Stimulated activated CD8-positive, alpha-beta memory T cell treated with anti-CD3 and anti-CD28 coated beads, Interleukin-4, amount 100 ng/mL, for 24 hours (primary cell): Measurements from ENCODE around the gene CNIH3.
"Not testable (repeated sequence)": the region's sequence is repeated elsewhere in the genome, so short reads cannot be mapped to it uniquely, and the experiment has no call there.

Experiments used
- DNase-seq: peaks from one replicate; pipeline ENCODE4 v3.0.0-alpha.2; 2020; ENCODE audit warnings: low read depth

CNIH3 gene

DNA sequence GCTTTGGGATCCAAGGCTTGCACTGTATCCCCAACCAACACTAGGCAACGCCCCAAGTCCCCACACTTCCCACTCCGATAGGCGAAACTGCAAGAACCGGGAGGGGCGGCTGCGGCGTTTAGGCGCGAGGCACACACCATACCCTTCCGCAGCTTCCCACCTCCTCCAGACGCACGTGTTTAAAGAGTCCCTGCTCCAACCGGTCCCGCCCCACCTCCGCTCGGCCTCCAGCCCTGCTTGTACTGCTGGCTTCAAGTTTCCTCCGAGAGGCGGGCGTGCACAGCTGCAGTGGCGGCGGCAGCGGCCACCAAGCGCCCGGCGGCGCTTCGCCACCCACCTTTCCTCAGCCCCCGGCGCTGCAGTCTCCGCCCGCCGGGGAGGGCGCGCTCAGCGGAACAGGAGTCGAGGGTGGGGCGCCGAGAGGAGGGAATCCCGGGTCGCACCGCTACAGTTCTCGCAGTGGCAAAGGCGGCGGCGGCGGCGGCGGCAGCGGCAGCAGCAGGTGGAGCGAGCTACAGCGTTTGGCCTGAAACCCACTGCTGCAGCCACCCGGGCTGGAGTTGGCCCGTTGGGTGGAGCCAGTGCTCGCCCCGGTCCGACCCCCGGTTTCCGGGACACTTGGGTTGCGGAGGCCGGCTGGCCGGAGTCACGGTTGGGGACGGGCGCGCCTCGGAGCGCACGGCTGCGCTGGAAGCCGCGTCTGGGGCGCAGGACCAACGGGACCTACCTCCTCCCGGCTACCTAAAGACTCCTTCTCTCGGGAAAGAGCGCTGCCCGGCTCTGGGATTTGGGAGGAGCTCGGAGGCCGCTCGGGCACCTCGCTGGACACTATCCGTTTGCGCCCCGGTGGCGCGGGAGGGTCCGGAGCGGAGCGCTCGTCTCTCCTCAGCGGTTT, at the start of gene CNIH3:
Gene CNIH3, plus strand, starts transcription at position 457 of the 895 bp plus-strand sequence. CDS start 858 bp downstream, outside the sequence.
- DNase-seq: peak; percentile 12

DNA sequence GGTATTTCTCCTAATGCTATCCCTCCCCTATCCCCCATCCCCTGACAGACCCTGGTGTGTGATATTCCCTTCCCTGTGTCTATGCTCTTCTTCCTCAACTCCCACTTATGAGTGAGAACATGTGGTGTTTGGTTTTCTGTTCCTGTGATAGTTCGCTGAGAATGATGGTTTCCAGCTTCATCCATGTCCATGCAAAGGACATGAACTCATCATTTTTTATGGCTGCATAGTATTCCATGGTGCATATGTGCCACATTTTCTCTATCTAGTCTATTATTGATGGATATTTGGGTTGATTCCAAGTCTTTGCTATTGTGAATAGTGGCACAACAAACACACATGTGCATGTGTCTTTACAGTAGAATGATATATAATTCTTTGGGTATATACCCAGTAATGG, 49.6 kb upstream of the CNIH3 start:
- not testable (repeated sequence) for DNase-seq

DNA sequence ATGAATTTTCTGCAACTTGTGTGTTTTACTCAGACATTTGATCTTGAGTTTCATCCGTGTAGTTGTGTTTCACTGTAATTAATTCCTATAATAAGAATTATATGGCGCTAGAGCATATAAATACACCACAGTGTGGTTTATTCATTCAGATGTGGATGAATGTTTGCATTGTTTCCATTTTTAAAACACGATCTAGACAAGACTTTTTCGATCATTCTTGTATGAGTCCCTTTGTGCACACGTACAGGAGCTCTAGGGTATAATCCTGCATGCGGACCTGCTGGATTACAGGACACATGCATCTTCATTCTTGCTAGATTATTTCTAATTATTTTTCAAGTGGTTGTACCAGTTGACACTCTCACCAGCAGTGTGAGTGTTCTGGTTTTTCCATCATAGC, 46.8 kb upstream of the CNIH3 start:
- DNase-seq: no peak

DNA sequence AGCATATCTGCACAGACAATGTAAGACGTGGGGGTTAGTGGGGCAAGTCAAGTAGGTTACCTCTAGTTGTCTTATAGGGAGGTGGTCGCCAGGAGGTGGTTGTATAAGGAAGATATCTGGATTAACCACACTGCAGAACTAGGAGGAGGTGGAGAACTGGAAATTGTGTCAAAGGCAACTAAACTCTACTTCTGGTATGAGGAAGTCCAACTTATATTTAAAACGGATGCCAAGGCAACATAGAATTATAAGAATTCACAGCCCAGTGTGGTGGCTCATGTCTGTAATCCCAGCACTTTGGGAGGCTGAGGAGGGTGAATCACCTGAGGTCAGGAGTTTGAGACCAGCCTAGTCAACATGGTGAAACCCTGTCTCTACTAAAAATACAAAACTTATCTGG, 44.1 kb upstream of the CNIH3 start:
- not testable (repeated sequence) for DNase-seq

DNA sequence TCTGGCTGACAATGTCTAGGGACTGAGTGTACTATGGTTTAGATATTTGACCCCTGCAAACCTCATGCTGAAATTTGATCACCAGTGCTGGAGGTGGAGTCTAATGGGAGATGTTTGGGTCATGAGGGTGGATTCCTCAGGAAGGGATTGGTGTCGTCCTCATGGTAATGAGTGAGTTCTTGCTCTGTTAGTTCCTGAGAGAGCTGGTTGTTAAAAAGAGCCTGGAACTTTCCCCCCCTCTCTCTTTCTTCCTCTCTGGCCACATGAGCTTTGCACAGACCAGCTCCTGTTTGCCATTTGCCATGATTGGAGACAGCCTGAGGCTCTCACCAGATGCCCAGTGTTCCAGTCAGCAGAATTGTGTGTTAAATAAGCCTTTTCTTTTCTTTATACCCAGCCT, 36.6 kb upstream of the CNIH3 start:
- no peak for DNase-seq

DNA sequence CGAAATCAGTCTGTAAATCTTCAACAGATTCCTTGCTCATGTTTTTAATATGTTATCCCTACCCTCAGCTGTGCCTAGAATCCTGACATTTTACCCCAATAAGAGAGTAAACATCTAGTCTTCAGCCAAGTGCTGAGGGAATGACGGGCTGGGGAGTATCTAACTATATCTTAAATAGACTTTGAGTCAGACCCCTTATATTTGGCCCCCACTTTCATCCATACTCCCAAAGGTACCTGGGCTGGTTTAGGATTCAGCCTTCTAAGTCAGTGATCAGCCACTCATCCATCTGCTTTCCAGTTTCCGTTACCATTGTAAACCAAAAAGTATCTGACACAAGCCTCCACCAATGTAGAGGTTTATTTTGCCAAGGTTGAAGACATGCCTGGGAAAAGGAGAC, 36.1 kb upstream of the CNIH3 start:
- no peak for DNase-seq

DNA sequence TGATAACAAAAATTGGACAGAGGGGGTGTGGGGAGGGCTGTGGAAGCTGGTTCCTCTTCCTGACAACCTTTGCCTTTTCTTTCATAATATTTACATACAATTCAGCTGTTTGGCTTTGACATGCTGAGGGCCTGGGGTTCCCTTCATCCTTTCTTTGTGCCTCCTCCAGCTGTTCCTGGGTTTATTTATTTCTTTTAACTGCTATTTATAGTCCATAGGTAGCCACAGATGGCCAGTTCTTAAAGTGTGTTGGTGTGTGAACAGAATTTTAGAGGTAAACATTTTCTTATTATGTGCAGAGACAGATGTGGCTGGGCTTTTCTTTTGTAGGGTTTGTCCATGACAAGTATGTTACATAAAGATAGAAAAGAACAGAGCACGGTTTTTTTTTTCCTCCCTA, 34.1 kb upstream of the CNIH3 start:
- DNase-seq: no peak

DNA sequence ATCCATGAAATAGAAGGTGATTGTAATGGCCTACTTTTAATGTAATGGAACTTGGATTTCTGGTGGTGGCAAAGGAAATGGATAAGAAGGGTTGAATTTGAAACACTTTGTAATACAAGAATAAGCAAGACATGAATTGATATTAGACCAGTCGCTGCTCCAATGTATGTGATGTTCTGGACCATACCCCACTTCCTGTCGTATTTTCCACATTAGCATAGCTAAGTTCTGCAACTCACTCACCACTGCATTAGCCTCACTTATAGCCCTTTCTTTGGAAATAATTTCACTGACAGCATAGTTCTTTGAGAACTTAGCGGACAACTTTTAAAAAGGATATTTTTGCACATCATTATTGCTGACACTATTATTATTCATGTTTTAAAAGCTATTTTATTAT, 32.3 kb upstream of the CNIH3 start:
- no peak for DNase-seq

DNA sequence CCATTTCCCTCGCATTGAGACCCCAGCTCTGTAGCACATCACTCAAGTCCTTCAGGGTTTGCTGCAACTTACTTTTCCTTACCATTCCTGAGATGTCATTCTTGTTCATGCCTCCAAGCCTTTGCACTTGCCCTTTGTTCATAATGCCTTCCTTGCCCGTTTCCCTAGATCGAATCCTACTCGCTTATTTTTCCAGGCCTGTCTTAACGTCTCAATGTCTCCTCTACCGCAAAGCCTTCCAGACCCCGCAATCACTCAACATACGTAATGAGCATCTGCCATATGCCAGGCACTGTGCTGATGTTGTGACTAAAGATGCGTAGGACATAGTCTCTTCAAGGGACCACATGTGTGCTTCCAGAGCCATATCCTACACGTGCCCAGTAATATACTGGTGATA, 31.1 kb upstream of the CNIH3 start:
- DNase-seq: no peak

DNA sequence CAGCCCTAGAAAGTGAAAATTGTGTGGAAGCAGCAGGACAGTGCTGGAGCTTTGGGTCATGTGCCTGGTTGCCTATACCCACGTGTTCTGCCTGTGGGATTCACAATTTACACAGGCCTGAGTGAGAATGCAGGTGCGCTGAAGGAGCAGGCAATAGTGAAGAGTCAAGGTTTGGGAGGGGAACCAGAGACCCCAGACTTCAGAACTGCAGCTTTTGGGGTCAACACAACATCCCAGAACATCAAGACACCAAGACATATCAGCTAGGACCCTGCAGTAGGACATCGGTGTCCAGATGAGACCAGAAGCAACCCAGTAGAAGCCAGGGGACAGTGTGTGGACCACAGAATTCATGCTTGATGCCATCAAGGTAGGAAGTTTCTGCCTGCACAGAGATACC, 29.1 kb upstream of the CNIH3 start:
- DNase-seq: no peak

DNA sequence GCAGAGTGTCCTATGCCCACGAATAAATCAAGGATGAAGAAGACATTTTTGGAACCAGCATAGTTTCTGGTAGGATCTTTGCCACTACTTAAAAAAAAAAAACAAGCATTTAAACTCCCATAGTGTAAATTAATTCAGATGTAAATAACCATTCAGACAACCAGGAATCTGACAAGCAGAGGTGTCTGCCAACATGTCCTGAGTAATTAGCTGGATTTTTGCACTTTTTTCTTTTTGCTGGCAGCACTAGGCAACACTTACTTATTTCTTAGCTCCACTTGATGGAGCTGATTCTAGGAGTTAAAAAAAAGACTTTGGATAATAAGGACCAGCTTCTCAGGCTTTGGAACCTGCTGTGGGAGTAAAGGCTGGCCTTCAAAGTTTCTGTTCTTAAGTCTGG, 27.6 kb upstream of the CNIH3 start:
- DNase-seq: no peak

DNA sequence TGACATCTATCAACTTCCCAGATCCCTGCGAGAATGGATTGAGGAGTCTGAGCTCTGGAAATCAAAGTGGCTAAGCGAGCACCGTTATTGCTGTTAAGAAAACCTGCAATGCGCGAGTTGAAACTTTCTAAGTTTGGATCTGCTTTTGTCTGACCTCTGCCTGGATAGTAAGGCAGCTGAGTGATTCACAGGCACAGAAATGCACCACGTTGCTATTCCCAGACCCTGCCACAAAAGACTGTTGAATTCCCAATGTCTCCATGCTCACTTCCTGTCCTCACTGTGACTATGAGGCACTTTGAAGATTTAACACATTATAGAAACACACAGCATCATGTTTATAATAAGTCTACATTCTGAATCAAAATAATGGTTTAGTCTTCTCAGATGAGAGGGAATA, 27.1 kb upstream of the CNIH3 start:
- no peak for DNase-seq

DNA sequence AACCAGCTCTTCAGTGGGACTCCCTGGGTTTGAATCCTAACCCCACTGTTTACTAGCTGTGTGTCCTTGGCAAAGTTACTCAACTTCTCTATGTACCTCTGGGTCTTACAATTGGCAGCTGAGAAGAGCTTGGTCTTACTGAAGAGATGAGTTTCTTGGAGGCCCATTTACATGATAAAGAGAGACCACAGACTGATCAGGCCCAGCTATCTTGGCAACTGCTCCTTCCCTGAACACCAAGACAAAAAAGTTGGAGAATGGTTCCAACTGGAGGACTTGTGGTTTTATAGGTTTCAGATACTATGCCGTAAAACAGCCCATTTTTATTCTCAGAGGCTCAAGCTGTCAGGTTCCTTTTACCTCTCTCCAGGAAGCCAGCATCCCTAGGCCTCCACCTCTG, 24.8 kb upstream of the CNIH3 start:
- no peak for DNase-seq

DNA sequence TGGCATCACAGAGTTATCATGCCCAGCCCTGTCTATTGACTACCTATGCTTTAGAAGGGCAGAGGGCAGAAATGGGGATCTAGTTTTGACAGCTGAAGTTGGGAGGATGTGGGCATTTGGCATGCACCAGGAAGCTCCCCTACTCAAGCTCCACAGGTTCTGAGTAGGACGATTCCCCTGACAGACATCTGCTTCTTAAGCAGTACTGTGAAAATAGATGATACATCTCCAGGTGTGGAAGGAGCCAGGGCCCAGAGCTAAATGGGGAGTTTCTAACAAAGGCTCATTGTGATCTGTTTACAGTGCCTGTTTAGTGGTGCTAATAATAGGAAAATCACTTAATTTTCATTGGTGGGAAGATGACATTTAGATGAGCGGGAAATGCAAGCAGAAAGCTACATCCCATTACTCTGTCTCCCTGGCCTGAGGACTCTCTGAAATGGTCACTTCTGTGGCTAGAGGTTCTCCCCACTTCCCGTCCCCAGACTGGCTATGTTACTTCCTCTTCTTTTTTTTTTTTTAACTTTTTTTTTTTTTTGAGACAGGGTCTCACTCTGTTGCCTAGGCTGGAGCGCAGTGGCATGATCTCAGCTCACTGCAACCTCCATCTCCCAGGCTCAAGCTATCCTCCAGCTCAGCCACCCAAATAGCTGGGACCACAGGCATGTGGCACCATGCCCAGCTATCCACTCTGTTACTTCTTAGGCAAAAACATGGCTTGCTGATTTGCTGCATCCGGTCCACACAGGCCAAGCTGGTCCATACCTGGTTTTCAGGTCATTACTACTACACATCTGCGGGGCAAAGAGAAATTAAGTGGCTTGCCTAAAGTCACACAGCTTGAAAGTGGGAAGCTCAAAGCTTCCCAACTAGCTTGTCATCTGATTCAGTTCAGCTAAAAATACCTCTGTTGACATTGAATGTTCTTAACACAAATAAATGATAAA, 23.2 kb upstream of the CNIH3 start:
- no peak for DNase-seq

DNA sequence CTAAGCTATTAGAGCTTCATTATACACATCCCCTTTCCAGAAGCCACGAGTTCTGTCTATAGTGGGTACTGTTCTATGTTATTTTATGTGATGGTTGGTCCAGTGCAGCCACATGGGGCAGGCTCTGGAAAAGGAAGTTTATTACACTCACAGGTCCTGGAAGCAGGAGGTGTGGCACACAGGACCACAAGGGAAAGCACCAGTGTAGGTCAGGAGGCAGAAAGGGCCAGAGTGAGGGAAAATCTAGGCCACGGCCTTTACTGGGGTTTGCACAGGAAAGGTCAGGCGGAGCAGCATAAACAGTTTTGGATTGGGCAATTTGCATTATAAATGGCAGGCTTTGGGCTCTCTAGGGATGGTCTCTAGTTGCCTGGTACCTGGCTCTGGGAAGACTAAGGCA, 21.8 kb upstream of the CNIH3 start:
- no peak for DNase-seq

DNA sequence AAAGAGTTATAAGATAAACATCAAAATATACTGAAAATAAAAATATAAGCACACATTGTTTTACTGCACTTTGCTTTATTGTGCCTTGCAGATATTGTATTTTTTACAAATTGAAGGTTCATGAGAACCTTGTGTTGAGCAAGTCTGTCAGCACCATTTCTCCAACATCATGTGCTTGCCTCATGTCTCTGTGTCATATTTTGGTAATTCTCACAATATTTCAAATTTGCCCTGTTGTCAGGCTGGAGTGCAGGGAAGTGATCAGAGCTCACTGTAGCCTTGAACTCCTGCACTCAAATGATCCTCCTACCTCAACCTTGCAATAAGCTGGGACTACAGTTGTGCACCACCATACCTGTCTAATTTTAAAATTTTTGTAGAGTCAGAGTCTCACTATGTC, 21.3 kb upstream of the CNIH3 start:
- no peak for DNase-seq

DNA sequence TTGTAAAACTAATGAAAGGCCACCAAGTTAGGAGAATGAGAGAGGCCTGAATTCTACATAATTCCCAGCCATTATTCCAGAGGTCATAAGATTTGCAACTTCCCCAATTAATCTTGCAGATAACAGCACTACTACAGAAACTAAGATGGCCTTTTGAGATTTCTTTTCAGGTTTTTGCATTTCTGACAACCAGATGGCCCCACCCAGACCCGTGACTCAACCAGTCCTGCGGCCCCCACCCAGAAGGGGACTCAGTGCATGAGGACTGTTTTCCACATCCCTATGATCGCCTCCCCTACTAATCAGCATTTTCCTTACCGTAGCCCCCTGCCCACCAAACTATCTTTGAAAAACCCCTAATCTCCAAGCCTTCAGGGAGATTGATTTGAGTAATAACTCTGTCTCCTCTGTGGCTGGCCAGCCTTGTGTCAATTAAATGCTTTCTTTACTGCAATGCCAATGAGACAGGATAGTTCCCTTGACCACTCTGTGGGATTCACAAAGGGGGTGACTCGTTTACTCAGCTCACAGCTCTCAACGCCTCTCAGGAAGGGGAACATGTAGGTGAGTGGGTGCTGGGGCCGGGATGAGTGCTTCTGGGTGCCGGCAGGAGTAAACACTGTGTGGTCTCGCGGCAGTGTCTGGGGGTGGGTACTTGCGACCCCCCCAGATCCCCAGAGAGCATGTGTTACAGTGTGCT, 10.5 kb upstream of the CNIH3 start:
- no peak for DNase-seq

DNA sequence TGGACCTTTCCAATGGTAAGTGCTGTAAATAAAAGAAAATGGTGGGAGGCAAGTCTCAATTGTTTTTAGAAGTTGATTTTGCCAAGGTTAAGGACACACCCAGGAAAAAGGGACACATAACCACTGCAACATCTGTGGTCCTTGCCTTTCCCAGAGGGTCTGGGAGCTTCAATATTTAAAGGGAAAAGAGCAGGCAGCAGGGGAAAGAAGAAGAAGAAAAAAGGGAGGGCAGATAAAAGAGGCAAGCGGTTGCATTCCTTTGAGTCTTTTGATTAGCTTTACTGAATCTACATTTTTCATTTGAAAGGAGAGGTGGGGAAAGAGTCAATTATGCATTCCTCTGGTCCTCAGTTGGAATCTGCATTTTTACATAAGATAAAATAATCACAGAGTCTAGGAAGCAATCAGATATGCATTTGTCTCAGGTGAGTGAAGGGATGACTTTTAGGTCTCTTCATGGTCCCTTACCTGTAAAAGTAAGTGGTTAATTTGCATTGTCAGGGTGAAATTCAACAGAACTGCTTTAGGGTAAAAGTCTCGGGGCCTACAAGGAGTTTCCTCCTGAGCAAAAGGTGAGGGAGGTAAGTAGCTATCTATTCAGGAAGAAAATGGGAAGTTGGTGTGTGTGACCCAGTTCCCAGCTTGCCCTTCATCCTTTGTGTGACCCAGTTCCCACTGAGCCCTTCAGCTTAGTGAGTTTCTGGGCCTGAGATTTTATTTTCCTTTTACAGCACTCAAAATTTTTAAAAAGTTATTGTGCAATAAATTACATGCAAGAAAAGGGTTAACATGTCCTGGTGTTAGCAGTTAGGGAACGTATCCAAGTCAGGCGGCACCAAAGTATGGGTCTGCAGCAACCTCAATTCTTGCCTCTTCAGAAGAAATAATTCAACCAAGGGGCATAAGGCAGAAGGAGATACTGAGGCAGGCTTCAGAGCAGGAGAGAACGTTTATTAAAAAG, 8.6 kb upstream of the CNIH3 start:
- no peak for DNase-seq

DNA sequence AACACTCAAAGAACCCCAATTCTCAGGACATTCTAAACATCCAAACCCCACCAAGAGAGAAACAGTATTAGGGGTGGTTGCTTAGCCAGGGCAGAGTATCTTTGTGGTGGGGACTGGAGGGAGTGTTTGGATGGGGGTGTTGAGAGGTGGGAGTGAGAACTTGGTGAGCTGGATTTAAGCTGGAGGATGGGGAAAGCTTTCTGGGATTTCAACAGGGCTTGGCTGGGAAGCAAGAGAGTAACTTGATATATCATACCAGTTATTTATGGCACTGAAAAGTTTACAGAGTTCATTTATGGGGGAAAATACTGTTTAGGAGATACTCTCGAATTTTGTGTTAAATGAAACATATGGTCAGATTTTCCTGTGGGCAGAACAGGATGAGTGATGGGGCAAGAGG, 6.8 kb upstream of the CNIH3 start:
- DNase-seq: no peak

DNA sequence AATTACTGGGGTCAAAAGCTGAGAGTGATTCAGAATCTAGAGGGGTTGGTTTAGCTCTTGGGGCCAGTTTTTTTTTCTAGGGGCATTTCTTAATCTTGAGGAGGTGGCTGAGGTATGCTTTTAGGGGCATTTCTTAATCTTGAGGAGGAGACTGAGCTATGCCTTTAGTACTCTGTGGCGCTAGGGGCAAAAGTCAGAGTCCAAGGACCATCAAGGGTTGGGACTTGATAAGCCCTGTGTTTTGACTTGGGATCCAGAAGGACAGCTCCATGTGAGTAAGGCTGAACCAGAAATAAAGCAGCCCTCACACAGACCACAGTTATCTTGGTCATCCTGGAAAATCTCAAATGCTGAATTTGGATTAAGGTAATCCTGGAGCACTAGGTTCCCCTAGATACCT, 3.9 kb upstream of the CNIH3 start:
- DNase-seq: no peak

DNA sequence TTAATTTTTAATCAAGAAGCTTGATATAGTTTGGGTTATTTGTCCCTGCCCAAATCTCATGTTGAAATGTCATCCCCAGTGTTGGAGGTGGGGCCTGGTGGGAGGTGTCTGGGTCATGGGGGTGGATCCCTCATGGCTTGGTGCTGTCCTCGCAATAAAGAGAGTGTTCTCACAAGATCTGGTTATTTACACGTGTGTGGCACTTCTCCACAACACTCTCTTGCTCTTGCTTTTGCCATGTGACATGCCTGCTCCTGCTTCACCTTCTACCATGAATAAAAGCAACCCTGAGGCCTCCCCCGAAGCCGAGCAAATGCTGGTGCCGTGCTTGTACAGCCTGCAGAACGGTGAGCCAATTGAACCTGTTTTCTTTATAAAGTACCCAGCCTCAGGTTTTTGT, 2.6 kb upstream of the CNIH3 start:
- no peak for DNase-seq
